Left renal cortex interstitium (tissue), 4 donors: Measurements from ENCODE around the gene VAV1. TPM values are rescaled to one million over a fixed set of nuclear protein-coding genes. Genes with fewer than 3 reads are reported as not detected.
"Not testable (repeated sequence)": the region's sequence is repeated elsewhere in the genome, so short reads cannot be mapped to it uniquely, and the experiment has no call there.

ENCODE experiments used
- DNase-seq, 4 donors: peaks; one replicate each; pipeline ENCODE4 v3.0.0-alpha.2; 2013; ENCODE audit warnings: low read depth in 4 of 4, low spot score in 2 of 4, missing footprints in 1 of 4
- polyA plus RNA-seq, 4 donors: library from polyadenylated mRNA; unstranded; fragments of 120-200 nt; gene quantifications; one replicate each; pipeline ENCODE4 v1.2.1, GENCODE V29; 2013; ENCODE audit not compliant: insufficient read length in 4 of 4

Gene VAV1
- polyA plus RNA-seq, 4 donors, result 1.3 to 2.3 (median 1.4) TPM

DNA sequence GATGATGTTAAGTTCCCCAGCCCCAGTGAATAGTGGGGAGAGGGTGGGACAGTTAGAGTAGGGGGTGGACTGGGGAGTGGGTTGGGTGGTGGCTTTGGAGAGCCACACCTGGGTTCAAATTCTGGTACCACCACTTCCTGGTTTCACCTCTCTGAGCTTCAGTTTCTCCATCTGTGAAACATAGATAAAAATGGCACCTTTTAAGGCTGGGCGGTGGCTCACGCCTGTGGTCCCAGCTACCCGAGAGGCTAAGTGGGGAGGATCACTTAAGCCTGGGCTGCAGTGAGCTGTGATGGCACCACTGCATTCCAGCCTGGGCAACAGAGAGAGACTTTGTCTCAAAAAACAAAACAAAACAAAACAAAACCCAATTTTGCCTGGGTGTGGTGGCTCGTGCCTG is 5.9 kb downstream of the VAV1 start:
- DNase-seq, result no peak

DNA sequence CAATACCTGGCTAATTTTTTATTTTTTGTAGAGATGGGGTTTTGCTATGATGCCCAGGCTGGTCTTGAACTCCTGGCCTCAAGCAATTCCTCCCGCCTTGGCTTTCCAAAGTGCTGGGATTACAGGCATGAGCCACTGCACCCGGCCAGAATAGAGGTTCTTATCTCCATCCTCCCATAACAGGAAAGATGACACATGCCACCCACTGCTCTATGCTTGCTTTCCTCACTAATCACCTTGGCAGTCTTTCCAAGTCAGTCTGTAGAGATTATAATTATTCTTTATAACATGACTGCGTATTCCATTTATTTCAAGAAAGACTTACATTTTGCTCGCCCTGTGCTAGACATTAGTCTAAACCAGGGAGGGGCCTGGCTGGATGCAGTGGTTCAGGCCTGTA is 6.7 kb downstream of the VAV1 start:
- no peak for DNase-seq

DNA sequence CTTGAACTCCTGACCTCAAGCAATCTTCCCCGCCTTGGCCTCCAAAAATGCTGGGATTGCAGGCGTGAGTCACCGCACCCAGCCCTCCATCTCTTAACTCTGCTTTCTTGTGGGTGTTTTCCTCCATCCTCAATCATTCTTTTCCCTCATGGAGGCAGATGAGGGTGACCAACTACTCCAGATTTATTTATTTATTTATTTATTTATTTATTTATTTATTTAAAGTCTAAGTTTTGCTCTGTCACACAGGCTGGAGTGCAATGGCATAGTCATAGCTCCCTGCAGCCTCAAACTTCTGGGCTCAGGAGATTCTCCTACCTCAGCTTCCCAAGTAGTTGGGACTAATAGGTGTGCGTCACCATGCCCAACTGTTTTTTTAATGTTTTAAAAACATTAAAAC is 14.9 kb downstream of the VAV1 start:
- no peak for DNase-seq

DNA sequence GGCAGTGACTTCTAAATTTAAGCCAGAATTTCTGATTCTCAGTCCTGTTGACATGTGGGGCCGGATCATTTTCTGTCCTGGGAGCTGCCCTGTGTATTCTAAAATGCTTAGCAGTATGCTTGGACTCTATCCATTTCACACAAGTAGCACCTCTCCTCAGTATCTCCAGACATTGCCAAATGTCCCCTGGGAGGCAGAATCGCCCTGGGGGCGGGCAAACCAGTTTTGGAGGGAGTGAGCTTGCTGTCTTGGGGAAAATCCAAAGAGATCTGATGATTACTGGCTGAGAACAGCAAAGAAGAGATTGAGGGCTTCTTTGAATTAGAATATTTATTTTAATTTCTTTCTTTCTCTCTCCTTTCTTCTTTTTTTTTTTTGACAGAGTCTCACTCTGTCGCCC is 16.4 kb downstream of the VAV1 start:
- no peak for DNase-seq

- DNase-seq, result no peak
These were observed 18.0 kb downstream of the VAV1 start for GRCh38 chr19:6790194-6791128.

GRCh38 chr19:6791237-6791636 is 18.7 kb downstream of the VAV1 start:
- DNase-seq, result no peak

GRCh38 chr19:6793411-6793810 is 20.9 kb downstream of the VAV1 start:
- DNase-seq, result no peak

DNA sequence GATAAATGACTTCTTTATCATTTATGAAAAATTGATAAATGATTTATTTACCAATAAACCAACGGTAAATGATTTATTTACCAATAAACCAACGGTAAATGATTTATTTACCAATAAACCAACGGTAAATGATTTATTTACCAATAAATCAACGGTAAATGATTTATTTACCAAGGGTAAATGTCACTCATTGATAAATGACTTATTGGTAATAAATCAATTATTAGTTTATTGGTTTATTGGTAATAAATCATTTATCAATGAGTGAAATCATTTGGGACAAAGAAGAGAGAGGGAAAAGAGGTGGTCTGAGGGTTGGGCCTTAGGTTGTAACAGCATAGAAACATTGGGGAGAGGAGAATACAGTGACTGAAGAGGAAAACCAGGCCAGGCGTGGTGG is 21.5 kb downstream of the VAV1 start:
- no peak for DNase-seq

- DNase-seq, result no peak
These were observed 22.4 kb downstream of the VAV1 start for GRCh38 chr19:6794686-6795431.

DNA sequence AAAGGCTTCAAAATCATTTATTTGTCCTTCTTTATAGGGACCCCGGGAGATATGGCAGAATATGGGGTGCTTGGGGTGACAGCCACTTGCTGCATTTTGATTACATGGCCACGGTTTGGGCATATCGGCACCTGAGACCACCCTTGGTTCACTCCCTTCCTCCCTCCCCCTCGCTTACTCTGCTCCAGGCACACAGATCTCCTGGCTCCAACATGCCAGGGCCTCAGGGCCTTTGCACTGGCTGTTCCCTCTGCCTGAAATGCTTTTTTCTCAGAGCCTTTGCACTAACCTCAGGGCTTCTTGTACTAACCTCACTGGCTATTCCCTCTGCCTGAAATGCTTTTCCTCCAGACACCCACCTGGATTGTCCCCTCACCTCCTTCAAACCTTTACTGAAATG is 23.8 kb downstream of the VAV1 start:
- DNase-seq, result no peak

DNA sequence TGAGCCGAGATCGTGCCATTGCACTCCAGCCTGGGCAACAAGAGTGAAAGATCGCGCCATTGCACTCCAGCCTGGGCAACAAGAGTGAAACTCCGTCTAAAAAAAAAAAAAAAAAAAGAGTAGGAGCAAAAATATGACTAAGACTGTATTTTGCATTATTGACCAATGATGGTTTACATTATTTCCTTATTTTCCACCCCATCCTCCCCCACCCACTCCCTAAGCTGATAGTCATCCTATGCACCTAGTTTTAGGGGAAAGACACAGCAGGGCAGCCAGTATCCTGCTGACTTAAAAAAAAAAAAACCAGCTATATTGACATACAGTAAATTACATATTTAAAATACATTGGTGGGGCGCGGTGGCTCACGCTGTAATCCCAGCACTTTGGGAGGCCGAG is 25.1 kb downstream of the VAV1 start:
- DNase-seq, result no peak

GRCh38 chr19:6800160-6800790 is 27.8 kb downstream of the VAV1 start:
- not testable (repeated sequence) for DNase-seq

DNA sequence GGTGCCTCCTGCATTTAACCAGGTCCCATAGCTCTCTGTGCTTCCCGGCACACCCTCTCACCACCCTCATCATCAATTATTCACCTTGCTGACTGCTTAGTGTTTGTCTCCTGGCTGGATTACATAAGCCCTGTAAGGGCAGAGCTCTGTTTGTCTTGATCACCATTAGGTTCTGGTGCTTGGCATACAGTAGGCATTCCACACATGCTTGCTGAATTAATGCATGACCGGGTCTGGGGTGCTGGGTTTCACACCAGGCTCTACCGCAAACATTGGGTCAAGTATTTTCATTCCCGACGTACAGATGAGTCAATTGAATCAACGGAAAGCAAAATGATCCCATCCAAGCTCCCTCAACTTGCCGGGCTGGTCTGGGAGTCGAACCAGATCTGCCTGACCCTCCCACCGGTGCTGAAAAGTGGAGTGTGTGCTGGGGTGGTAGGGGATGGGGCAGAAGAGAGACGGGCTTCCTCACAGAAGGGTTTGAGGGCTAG is 28.5 kb downstream of the VAV1 start:
- DNase-seq, result no peak

- no peak for DNase-seq
These were observed 29.1 kb downstream of the VAV1 start for GRCh38 chr19:6801485-6802086.

GRCh38 chr19:6802336-6803035 is 30.0 kb downstream of the VAV1 start:
- no peak for DNase-seq

GRCh38 chr19:6803036-6803404 is 30.5 kb downstream of the VAV1 start:
- DNase-seq, result no peak

GRCh38 chr19:6806488-6806887 is 34.0 kb downstream of the VAV1 start:
- DNase-seq, result no peak

DNA sequence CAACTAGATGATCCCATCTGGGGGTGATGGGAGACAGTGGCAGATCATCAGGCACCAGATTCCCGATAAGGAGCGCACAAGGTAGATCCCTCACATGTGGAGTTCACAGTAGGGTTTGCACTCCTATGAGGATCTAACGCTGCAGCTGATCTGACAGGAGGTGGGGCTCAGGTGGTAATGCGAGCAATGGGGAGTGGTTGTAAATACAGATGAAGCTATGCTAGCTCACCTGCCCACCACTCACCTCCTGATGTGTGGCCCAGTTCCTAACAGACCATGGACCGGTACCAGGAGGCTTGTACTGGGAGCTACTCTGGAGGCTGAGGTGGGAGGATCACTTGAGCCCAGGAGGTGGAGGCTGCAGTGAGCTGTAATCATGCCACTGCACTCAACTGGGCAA is 34.8 kb downstream of the VAV1 start:
- no peak for DNase-seq

GRCh38 chr19:6808494-6808893 is 36.0 kb downstream of the VAV1 start:
- no peak for DNase-seq

DNA sequence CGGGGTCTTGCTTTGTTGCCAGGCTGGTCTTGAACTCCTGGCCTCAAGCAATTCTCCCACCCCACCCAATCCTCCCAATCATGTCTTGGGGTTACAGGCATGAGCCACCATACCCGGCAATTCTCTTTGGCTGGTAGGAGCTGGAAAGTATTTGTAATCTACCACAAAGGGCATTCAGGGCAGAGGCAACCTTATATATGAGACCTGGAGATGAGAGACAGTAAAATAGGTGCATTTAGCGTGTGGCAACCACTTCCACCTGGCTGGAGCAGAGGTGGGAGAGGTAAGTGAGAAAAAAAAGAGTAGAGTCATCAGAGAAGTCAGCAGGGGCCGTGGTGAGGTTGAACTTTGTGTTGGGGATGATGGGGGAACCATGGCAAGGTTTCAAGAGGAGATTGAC is 36.8 kb downstream of the VAV1 start:
- DNase-seq, result no peak
